Measurements from ENCODE around the gene SPCS1. TPM values are rescaled to one million over a fixed set of nuclear protein-coding genes. Genes with fewer than 3 reads are reported as not detected.
A peak's percentile ranks its signal among the peaks of the same experiment; 100 is the strongest.

SPCS1 gene
- total and polyA plus RNA-seq, 12 donors = 21.7 to 122 (median 82.2) TPM

DNA sequence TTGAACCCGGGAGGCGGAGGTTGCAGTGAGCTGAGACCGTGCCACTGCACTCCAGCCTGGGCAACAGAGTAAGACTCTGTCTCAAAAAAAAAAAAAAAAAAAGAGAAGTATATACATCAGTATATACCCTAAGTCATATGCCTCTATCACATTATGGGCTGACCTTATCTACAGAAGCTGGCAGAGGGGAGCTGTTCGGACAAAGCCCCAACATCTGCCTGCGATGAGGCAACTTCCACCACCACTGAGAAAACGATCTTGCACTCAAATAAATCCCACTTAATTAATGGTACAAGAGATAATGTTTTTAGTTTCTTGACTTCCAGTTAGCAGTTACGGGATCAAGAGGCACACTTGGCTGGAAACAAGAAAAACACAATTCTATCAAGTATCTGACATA, 2.6 kb upstream of the SPCS1 start:
- Histone ChIP-seq H3K4me1 (peaks cover 8 to 40% (median 31%) of the 10 kb centered on the region in 9 donors), H3K27ac (no peak overlapping the region), H3K27me3 (no peaks in the 10 kb centered on the region), H3K36me3 (peaks cover 0 to 32% (median 14%) of the 10 kb centered on the region in 9 donors), H3K4me3 (no peak overlapping the region), H3K9me3 (no peaks in the 10 kb centered on the region)
- intact Hi-C loops (cut with DNase I) = no loop called here
- TF ChIP-seq CTCF (IDR thresholded peaks at IDR 0.05) = no peak
- DNase-seq = no peak
- no peak for ATAC-seq
- 93 to 94% methylated on average over 7 of the region's 7 CpGs for WGBS, 2 donors

- DNase-seq (no peak), ATAC-seq (peak in 6 of 8 donors; percentile 11 to 33 (median 19))
- 1 to 3% methylated on average over 22 of the region's 22 CpGs for WGBS, 2 donors
- no peak for TF ChIP-seq CTCF (IDR thresholded peaks at IDR 0.05)
- Histone ChIP-seq H3K27ac (peak overlapping the region; percentile 60 to 97 (median 92)), H3K4me1 (peaks cover 8 to 41% (median 31%) of the 10 kb centered on the region in 9 donors), H3K27me3 (no peaks in the 10 kb centered on the region), H3K4me3 (peak overlapping the region; percentile 48 to 97 (median 86)), H3K36me3 (peaks cover 0 to 32% (median 15%) of the 10 kb centered on the region in 9 donors), H3K9me3 (no peaks in the 10 kb centered on the region)
- intact Hi-C loops (cut with DNase I) = no loop called here
Observed at GRCh38 chr3:52704611-52705437, 1.1 kb upstream of the SPCS1 start.

- H3K4me1 ChIP-seq = peaks cover 8 to 41% (median 31%) of the 10 kb centered on the region in 9 donors
- H3K4me3 ChIP-seq = peak overlapping the region; percentile 48 to 97 (median 86)
- H3K9me3 ChIP-seq = no peaks in the 10 kb centered on the region
- H3K27me3 ChIP-seq = no peaks in the 10 kb centered on the region
- peaks cover 0 to 31% (median 20%) of the 10 kb centered on the region in 9 donors for H3K36me3 ChIP-seq
- intact Hi-C loops (cut with DNase I) = no loop called here
- ATAC-seq (peak in 1 of 8 donors; percentile 65), DNase-seq (no peak)
- TF ChIP-seq CTCF (IDR thresholded peaks at IDR 0.05) = no peak
- H3K27ac ChIP-seq = peak overlapping the region; percentile 60 to 97 (median 92)
- 0% methylated on average over 25 of the region's 25 CpGs for WGBS, 2 donors
Observed at GRCh38 chr3:52705438-52705687, 543 bp upstream of the SPCS1 start.

DNA sequence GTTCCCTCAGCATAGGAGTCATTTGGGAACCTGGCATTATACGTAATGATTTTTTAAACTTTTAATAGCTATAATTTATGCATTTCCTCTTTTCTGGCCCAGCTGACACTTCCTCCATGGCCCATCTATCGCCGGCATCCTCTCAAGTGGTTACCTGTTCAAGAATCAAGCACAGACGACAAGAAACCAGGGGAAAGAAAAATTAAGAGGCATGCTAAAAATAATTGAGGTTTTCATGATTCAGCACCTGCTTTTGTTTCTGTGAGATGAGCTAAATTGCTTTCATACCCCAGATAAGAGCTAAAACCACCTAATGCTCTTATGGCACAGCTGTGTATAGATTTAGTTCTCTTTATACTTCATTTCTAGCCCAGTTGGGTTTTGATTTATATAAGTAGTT, 1.7 kb downstream of the SPCS1 start:
- whole genome bisulfite sequencing, 2 donors = 83 to 91% methylated on average over 4 of the region's 4 CpGs
- no peak for ATAC-seq
- peaks cover 0 to 49% (median 23%) of the 10 kb centered on the region in 9 donors for H3K36me3 ChIP-seq

More for the DNA sequence above, 1.7 kb downstream of the SPCS1 start:
- TF ChIP-seq CTCF (IDR thresholded peaks at IDR 0.05) = no peak
- H3K27me3 ChIP-seq = no peaks in the 10 kb centered on the region
- intact Hi-C loops (cut with DNase I) = no loop called here
- peaks cover 8 to 41% (median 31%) of the 10 kb centered on the region in 9 donors for H3K4me1 ChIP-seq
- peak overlapping the region in 2 of 10 donors; percentile 93 to 97 for H3K27ac ChIP-seq
- no peaks in the 10 kb centered on the region for H3K9me3 ChIP-seq
- H3K4me3 ChIP-seq = peak overlapping the region in 3 of 10 donors; percentile 81 to 97 (median 91)
- DNase-seq = no peak

All from heart right ventricle (tissue), 16 donors.